Measurements from ENCODE around the gene EXOC6. TPM values are rescaled to one million over a fixed set of nuclear protein-coding genes. Genes with fewer than 3 reads are reported as not detected.

EXOC6 gene
- total RNA-seq, 6 experiments from 2014 or later = 5.5 to 15.6 (median 9.9) TPM

DNA sequence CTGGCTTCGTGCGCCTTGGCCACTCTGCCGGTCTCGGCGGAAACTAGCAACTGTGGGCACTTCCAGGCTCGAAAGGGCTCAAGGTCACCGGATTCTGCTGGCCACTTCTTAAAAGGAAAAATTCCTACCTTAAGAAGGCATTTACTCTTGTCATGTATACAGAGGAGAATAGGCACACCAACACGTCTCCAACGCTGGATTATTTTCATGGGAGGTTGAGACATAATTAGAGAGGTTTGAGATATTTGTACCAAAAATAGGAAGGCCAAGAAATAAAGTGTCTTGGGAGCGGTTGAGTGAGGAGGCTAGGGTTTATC is 220.9 kb downstream of the EXOC6 start:
- TF ChIP-seq, protein P1, sequence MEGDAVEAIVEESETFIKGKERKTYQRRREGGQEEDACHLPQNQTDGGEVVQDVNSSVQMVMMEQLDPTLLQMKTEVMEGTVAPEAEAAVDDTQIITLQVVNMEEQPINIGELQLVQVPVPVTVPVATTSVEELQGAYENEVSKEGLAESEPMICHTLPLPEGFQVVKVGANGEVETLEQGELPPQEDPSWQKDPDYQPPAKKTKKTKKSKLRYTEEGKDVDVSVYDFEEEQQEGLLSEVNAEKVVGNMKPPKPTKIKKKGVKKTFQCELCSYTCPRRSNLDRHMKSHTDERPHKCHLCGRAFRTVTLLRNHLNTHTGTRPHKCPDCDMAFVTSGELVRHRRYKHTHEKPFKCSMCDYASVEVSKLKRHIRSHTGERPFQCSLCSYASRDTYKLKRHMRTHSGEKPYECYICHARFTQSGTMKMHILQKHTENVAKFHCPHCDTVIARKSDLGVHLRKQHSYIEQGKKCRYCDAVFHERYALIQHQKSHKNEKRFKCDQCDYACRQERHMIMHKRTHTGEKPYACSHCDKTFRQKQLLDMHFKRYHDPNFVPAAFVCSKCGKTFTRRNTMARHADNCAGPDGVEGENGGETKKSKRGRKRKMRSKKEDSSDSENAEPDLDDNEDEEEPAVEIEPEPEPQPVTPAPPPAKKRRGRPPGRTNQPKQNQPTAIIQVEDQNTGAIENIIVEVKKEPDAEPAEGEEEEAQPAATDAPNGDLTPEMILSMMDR (IDR thresholded peaks at IDR 0.05) = no peak
- no peak for TF ChIP-seq POLR2A (IDR thresholded peaks at IDR 0.05)
- Histone ChIP-seq H3K27me3 (peaks cover 0 to 15% of the 10 kb centered on the region in 2 donors), H3K4me1 (peaks cover 0 to 43% (median 5%) of the 10 kb centered on the region in 4 donors), H3K9me3 (no peaks in the 10 kb centered on the region), H3K27ac (no peak overlapping the region), H3K36me3 (no peaks in the 10 kb centered on the region), H3K4me3 (no peak overlapping the region)
- no peak for ATAC-seq
- WGBS (ENCODE audit: insufficient coverage, low coverage, low lambda C conversion rate, missing lambda C conversion rate) = 29% methylated on average over 6 of the region's 10 CpGs
- DNase-seq = no peak
- intact Hi-C loops (cut with DNase I) = no loop called here

DNA sequence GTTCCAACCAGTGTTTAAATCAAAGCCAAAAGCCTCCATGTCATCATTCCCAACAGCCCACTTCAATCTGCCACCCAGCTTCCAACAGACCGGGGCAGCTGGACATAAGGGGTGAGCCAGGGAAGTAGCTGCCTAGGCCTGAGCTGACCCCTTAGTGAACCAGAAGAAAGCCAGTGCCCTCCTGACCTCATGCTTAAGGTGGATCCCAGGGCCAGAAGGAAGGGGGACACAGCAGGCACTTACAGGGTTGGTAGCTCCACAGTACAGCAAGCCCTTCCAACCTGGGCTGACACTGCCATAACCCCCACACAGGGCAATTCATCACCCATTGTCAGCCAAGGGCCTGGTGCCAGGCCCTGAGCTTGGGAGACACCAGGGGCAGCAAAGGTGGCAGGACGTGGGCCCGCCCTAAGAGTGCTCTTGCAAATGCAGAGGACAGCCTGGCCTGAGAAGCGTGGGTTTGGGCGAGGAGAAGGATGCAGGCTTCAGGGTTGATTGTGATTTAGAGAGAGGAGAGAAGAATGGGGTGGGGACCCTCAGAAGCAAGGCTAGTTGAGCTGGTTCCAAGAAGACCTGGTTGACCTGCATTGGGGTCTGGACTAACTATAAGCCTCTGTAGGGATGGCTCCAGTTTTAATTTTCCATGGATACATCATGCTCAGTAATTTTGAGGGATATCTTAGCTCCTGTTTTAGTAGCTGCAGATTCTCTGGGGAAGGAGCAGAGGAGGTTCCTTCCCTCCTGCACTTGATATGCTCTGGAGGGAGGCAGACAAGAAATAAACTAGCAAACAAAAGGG is 222.3 kb downstream of the EXOC6 start:
- Histone ChIP-seq H3K4me1 (peaks cover 0 to 53% (median 8%) of the 10 kb centered on the region in 4 donors), H3K36me3 (no peaks in the 10 kb centered on the region), H3K27me3 (peaks cover 0 to 10% of the 10 kb centered on the region in 2 donors), H3K9me3 (no peaks in the 10 kb centered on the region), H3K27ac (peak overlapping the region in 1 of 3 donors; percentile 8), H3K4me3 (no peak overlapping the region)
- intact Hi-C loops (cut with DNase I) = no loop called here
- TF ChIP-seq, protein P1 (IDR thresholded peaks at IDR 0.05) = no peak
- TF ChIP-seq POLR2A (IDR thresholded peaks at IDR 0.05) = no peak
- no peak for DNase-seq
- WGBS (ENCODE audit: insufficient coverage, low coverage, low lambda C conversion rate, missing lambda C conversion rate) = 65% methylated on average over 5 of the region's 5 CpGs
- ATAC-seq = no peak

DNA sequence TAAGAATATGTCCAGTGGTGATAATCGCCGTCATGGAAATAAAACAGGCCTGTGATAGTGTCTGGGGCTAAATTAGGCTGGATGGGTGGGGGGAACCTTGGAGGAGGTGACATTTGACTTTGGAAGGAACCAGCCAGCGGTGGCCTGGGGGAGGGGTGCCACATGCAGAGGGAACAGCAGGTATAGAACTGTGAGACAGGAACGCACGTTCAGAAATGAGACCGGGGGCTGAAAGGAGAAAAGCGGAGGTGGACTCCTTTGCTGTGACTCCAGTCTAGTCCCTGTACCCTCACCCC is 222.8 kb downstream of the EXOC6 start:
- TF ChIP-seq, protein P1 (IDR thresholded peaks at IDR 0.05) = no peak
- TF ChIP-seq POLR2A (IDR thresholded peaks at IDR 0.05) = no peak
- 72% methylated on average over 7 of the region's 7 CpGs for WGBS (ENCODE audit: insufficient coverage, low coverage, low lambda C conversion rate, missing lambda C conversion rate)
- H3K4me1 ChIP-seq = peaks cover 0 to 52% (median 8%) of the 10 kb centered on the region in 4 donors
- H3K36me3 ChIP-seq = no peaks in the 10 kb centered on the region
- intact Hi-C loops (cut with DNase I) = no loop called here
- ATAC-seq = no peak
- no peak for DNase-seq
- H3K27me3 ChIP-seq = peaks cover 0 to 8% of the 10 kb centered on the region in 2 donors
- H3K4me3 ChIP-seq = no peak overlapping the region
- H3K27ac ChIP-seq = peak overlapping the region in 1 of 3 donors; percentile 8
- no peaks in the 10 kb centered on the region for H3K9me3 ChIP-seq

DNA sequence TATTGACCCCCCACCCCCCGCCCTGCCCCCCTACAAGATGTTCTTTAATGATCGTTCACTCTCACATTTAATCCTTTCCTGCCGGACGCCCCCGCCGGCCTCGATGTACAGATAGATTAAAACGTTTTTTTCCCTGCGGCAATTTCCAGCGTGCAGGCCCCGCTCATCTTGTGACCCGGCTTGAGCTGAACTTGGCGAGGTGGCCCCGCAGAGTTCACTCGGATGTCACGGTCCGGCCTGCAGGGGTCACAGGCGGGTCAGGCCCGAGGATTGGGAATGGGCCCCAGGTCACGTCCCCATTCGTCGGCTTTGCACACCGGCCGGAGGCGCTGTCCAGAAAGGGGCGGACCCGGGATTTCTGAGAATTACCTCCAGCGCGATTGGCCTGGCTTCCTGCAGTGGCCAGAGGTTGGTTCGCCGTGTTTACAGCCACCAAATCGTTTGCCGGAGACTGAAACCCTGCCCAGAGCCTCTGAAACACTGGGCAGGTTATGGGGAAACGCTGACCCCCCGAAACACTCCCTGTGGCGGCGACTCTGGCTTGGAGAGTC is 223.4 kb downstream of the EXOC6 start:
- H3K4me3 ChIP-seq = peak overlapping the region; percentile 36 to 76 (median 49)
- peak; percentile 89 to 95 (median 95) for DNase-seq
- H3K9me3 ChIP-seq = no peaks in the 10 kb centered on the region
- intact Hi-C loops (cut with DNase I) = no loop called here
- ATAC-seq = peak; percentile 67 to 90 (median 84)
- WGBS (ENCODE audit: insufficient coverage, low coverage, low lambda C conversion rate, missing lambda C conversion rate) = 2% methylated on average over 22 of the region's 37 CpGs
- TF ChIP-seq POLR2A (IDR thresholded peaks at IDR 0.05) = no peak
- TF ChIP-seq, protein P1 (IDR thresholded peaks at IDR 0.05) = peak in 1 of 4 donors; percentile 5
- H3K36me3 ChIP-seq = no peaks in the 10 kb centered on the region
- peaks cover 0 to 57% (median 8%) of the 10 kb centered on the region in 4 donors for H3K4me1 ChIP-seq
- H3K27ac ChIP-seq = peak overlapping the region in 2 of 3 donors; percentile 53 to 84
- peaks cover 0 to 2% of the 10 kb centered on the region in 2 donors for H3K27me3 ChIP-seq
